Hepatocyte (in vitro differentiated cells): ENCODE measurements around the gene SMG7.

Experiments used
- EZH2 ChIP-seq: fragments of 200-600 bp; sonication (generic); IDR thresholded peaks from 2 replicates; pipeline ENCODE4 v1.6.1; 2016; ENCODE audit warnings: antibody characterized with exemption, mild to moderate bottlenecking, borderline replicate concordance
- TF ChIP-seq, protein P1 (sequence below): fragments of 200-600 bp; sonication (generic); IDR thresholded peaks from 2 replicates; pipeline ENCODE4 v1.5.1; 2016; ENCODE audit warnings: antibody characterized with exemption, mild to moderate bottlenecking; ENCODE audit not compliant: poor library complexity

DNA sequence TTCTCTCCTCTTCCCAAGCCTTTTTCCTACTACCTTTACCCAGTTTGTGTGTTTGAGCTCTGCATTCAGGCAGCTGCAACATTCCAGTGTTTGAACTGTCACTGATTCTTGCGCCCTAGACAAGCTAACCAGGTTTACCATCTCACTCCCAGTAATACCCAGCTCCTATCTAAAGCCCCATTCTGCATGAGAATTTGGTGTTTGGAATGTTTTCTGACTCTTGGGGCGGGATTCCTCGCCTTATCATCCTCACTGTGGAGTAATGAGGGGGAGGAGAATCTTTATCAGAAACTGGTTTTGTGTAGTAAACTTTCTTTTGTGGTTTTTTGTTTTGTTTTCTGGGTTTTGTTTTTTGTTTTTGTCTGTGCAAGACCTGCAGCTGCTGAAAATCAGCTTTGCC lies 81.5 kb downstream of the SMG7 start:
- TF ChIP-seq, protein P1, sequence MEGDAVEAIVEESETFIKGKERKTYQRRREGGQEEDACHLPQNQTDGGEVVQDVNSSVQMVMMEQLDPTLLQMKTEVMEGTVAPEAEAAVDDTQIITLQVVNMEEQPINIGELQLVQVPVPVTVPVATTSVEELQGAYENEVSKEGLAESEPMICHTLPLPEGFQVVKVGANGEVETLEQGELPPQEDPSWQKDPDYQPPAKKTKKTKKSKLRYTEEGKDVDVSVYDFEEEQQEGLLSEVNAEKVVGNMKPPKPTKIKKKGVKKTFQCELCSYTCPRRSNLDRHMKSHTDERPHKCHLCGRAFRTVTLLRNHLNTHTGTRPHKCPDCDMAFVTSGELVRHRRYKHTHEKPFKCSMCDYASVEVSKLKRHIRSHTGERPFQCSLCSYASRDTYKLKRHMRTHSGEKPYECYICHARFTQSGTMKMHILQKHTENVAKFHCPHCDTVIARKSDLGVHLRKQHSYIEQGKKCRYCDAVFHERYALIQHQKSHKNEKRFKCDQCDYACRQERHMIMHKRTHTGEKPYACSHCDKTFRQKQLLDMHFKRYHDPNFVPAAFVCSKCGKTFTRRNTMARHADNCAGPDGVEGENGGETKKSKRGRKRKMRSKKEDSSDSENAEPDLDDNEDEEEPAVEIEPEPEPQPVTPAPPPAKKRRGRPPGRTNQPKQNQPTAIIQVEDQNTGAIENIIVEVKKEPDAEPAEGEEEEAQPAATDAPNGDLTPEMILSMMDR: no peak
- no peak for TF ChIP-seq EZH2
